DMS79 treated with DMSO at 0.1 percent for 48 hours (cell line): Measurements from ENCODE around the gene USP12.
"Not testable (repeated sequence)": the region's sequence is repeated elsewhere in the genome, so short reads cannot be mapped to it uniquely, and the experiment has no call there.

Experiments
- DNase-seq: peaks from one replicate; lab custom pipeline; 2025; lab: John Stamatoyannopoulos, UW

USP12 gene

GRCh38 chr13:27149702-27150101 is 21.9 kb downstream of the USP12 start:
- DNase-seq = no peak

GRCh38 chr13:27148900-27149299 is 22.7 kb downstream of the USP12 start:
- DNase-seq = no peak

DNA sequence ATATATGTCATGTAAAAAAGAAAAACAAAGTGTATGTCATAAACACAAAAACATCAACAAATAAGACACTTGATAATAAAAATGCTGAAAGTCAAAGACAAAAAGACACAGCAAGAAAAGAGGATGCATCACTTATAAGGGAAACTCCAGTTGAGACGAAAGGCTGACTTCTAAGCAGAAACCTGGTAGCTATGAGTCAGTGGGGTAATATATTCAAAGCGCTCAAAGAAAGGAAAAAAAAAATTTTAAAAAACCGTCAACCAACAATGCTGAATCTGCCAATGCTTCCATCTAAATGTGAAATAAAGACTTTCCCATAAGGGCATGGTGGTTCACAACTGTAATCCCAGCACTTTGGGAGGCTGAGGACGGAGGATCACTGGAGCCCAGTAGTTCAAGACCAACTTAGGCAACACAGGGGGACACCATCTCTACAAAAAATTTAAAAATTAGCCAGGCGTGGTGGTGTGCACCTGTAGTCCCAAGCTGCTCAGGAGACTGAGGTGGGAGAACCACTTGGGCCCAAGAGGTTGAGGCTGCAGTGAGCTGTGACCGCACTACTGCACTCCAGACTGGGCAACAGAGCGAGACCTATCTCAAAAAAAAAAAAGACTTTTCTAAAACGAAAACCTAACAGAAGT is 24.0 kb downstream of the USP12 start:
- no peak for DNase-seq

DNA sequence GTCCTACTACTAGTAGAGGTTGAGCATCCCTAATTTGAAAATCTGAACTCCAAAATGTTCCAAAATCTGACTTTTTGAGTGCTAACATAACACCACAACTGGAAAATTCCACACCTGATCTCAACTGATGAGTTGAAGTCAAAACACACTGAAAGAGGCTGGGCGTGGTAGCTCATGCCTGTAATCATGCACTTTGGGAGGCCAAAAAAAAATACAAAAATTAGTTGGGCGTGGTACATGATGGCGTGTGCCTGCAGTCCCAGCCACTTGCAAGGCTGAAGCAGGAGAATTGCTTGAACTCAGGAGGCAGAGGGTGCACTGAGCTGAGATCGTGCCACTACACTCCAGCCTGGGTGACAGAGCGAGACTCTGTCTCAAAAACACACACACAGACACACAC is 29.9 kb downstream of the USP12 start:
- no peak for DNase-seq

DNA sequence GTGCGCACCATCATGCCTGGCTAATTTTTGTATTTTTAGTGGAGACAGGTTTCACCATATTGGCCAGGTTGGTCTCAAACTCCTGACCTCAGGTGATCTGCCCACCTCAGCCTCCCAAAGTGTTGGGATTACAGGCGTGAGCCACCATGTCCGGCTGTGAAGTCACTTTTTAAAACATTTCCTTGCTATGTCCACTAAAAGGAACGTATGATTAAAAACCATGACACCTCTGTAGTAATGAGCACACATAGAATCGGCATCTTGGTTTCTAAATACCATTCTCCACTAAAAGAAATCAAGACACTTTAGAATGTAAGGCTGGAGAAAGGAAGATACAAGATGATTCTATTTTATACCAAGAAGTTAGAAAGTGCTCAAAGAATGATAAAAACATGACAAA is 30.5 kb downstream of the USP12 start:
- DNase-seq = not testable (repeated sequence)

DNA sequence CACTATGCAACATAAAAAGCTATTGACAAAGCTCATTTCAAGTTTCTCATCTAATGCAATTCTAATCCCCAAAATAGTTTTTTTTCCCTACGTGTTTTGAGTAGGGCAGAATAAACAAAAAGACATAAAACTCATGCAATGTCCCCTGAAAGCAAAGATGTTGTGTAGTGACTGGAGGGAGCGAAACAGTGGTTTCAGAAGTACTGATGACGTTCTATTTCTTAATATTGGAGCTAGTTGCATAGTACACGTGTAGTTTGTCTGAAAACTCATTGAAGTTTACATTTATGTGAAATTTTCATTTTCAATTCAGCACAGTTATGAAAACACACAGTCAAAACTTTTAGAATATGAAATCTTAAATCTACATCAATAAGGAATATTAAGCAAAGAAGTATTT is 31.6 kb downstream of the USP12 start:
- DNase-seq = no peak

- no peak for DNase-seq
Measured at GRCh38 chr13:27139565-27139964, 32.0 kb downstream of the USP12 start.

GRCh38 chr13:27138457-27139093 is 33.0 kb downstream of the USP12 start:
- DNase-seq = no peak

DNA sequence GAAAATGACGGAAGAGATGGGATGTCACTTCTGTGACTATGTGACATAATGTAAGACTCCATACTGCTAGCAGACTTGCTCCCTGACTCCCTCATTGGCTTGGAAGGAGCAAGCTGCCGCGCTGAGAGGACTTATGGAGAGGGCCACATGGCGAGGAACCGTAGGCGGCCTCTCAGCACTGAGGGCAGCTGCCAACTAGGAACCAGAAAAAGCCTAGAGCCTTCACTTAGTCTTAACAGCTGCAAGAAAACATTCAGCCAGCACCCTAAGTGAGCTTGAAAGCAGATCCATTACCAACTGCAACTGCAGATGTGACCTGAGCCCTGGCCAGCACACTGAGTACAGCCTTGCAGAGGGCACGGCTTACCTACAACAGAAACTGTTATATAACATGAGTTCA is 33.9 kb downstream of the USP12 start:
- peak; percentile 43 for DNase-seq

DNA sequence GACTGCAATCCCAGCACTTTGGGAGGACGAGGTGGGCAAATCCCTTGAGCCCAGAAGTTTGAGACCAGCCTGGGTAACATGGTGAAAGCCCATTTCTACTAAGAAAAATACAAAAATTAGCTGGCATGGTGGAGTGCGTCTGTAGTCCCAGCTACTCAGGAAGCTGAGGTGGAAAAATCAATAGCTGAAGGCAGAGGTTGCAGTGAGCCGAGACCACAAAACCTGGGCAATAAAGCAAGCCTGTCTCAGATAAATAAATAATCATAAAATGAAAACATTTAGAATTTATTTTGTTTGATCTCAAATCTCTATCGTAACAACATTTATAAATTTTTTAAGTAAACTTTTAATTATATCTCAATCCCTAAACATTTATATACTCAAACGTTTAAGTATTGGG is 36.6 kb downstream of the USP12 start:
- peak; percentile 23 for DNase-seq

DNA sequence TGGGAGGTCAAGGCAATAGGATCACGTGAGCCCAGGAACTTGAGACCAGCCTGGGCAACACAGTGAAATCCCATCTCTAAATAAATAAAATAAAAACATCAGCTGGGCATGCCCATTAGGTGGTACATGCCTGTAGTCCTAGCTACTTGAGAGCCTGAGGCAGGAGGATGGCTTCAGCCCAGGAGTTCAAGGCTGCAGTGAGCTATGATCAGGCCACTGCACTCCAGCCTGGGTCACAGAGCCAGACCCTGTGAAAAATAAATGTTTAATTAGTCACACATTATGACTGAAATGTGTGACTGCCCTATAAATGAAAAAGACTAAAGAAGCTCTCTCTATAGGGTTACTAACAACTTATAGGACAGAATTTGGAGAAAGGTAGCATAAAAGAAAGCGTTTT is 37.7 kb downstream of the USP12 start:
- no peak for DNase-seq

DNA sequence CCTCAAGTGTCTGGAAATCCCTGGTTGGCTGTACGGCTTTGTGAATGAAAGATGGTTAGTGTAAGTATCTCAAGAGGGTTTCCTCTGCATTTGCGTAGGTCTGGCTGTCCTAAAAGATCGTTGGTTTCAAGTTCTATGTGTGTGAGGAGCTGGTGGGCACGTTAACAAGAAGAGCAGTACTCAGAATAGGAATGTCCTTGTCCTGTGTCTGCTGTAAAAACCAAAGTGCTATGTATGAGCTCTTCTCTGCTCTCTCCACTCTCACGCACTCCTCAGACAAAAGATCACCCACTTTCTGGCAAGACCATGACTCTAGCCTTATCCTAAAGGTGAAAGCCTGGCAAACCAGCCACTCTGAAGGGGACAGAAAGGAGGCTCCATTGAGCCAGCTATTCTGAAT is 39.1 kb downstream of the USP12 start:
- no peak for DNase-seq

DNA sequence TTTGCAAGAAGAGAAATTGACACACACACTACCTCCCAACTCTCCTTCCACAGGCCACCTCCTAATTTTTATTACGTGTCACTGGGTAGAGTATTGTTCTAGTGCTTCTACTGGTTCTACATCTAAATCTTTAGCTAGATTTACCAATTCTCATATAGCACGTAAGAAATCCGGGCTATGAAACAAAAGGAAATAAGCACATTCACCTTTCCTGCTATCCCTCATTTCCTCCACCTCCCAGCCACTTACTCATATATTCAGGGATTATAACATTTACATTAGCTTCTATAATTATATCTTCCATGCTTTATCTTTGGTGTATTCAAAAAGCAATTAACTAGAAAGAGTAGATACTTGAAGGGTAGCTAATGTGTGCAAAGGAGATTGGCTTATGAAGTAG is 39.7 kb downstream of the USP12 start:
- no peak for DNase-seq

DNA sequence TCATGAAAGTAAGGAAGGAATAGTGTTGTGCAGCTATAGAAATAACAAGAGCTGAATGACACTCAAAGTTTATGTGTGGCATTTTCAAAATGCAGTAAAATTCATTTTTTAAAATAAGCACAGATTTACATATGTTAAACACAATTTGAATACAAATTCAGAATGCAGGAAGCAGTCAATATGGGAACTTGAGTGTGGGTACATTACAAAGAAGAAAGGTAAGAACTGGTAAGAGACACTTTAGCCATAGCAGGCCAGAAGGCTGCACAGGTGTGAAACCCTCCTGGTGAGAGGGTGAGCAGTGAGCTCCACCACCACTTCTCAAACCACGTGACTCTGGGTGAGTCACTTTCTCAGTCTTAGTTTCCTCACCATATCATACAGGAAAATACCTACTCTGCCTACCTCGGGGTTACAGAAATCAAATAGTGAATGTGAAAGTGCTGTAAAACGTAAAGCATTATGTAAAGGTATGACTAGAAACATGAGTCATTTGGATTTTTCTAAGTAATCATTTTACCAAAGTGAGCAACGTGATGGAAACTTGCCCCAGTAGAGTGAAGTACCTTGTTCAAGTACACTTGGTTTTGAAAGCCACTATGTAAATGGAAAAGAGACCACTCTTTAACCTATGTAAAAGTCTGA is 40.5 kb downstream of the USP12 start:
- DNase-seq = peak; percentile 16

DNA sequence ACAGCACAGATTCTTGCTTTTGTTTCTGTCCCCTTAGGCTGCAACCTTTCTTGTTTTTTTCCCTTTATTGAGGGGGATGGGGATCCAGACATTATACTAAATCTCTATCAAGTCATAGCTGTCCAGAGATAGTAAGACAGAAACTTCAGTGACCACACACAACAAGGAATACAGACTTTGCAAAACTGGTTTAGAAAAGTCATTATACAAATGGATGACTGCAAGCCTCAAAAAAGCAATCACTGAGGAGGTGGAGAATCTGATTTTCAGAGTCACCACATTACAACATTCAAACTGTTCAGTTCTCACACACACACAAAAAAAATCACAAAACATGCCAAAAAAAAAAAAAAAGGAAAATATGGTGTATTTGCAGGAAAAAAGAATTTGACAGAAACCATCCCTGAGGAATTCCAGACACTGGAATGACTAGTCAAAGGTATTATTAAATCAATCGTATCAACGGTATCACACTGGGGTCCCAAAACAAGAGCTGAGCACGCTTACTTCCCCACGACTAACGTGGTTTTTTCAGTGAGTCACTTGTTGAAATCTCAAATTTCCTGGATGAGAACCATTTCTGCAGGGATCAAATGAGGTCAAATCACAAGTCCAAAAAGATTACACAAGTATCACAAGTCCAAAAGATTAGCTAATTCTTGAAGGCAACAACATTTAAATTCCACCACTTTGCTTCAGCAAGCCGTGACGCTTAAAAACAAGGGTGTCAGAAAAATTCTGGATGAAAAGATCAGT is 41.2 kb downstream of the USP12 start:
- no peak for DNase-seq

DNA sequence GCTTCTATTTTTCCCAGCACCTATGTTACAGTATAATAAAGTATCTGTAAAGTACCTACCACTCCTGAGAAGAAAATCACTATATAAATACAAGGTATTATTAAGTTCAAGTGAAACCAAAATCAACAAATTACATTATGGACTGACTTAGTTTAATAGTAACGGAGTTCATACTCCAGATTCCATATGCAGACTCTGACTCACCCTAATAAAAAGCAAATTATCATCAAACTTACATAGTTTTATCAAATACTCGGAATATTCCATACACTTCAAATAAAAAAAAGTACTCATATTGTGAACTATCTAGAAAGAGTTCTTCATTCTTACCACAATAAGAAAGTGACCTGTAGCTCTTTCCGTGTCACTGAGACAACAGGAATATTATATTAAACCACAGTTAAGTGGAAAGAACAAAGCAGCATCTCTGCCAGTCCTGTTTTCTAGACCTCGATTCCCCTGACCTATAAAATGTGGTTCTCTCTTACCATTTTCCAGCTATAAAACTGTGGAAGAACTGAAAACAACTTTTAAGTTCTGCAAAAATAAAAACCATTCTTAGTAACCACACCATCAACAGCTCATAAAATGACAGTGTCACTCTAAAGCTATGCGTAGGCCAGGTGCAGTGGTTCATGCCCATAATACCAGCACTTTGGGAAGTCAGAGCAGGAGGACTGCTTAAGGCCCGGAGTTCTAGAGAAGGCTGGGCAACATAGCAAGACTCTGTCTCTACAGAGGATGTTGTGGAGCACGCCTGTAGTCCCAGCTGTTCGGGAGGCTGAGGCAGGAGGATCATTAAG is 42.6 kb downstream of the USP12 start:
- DNase-seq = no peak

- DNase-seq = no peak
Measured at GRCh38 chr13:27126859-27127258, 44.8 kb downstream of the USP12 start.

GRCh38 chr13:27125357-27126282 is 46.0 kb downstream of the USP12 start:
- no peak for DNase-seq

DNA sequence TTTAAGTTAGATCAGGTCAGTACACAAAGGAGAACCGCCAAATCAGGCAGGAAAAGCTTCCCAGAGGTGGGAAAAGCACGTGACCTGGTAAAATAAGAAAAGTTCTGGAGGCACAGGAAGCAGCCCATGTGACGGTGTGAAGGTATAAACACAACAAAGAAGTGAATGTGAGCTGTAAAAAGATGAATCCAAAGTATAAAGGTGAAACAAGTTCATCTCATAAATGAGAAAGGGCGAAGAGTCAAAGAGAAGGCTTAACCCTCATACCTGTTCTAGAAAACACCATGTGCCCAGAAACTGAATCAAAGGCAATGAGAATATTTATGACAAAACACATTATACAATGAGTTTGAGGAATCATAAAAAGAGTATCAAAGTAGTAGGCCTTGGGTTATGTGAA is 47.0 kb downstream of the USP12 start:
- DNase-seq = no peak

DNA sequence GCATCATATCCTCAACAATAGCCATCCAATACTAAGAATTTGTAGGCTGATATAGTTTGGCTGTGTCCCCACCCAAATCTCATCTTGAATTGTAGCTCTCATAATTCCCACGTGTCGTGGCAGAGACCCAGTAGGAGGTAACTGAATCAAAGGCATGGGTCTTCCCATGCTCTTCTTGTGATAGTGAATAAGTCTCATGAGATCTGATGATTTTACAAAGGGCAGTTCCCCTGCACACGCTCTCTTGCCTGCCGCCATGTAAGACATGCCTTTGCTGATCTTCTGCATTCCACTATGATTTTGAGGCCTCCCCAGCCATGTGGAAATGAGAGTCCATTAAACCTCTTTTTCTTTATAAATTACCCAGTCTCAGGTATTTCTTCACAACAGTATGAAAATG is 48.2 kb downstream of the USP12 start:
- DNase-seq = not testable (repeated sequence)

- no peak for DNase-seq
Measured at GRCh38 chr13:27122036-27122435, 49.6 kb downstream of the USP12 start.
